ENCODE measurements around the gene LPCAT1. TPM values are rescaled to one million over a fixed set of nuclear protein-coding genes. Genes with fewer than 3 reads are reported as not detected.

LPCAT1 gene
- total RNA-seq, 1 experiment from 2014 or later, result 75.0 TPM

GRCh38 chr5:1504069-1504595 is 19.6 kb downstream of the LPCAT1 start:
- ATAC-seq (no peak), DNase-seq (ENCODE audit: low read depth, low spot score) (no peak)
- TF ChIP-seq EGR1 (IDR thresholded peaks at IDR 0.05; ENCODE audit: low read depth) (no peak), MAX (IDR thresholded peaks at IDR 0.05) (no peak), TCF7L2 (IDR thresholded peaks at IDR 0.05; ENCODE audit: borderline replicate concordance, extremely low read depth, insufficient read depth, insufficient read length) (no peak), ZBTB33 (IDR thresholded peaks at IDR 0.05; ENCODE audit: extremely low read depth, insufficient replicate concordance, low read length) (no peak), EZH2phosphoT487 (IDR thresholded peaks at IDR 0.05; ENCODE audit: borderline replicate concordance) (no peak), ZFX (IDR thresholded peaks at IDR 0.05) (no peak), ZNF274 (IDR thresholded peaks at IDR 0.05; ENCODE audit: low read depth, low read length) (no peak), EZH2 (IDR thresholded peaks at IDR 0.05) (no peak), SP1 (IDR thresholded peaks at IDR 0.05; ENCODE audit: low read depth) (no peak), POLR2AphosphoS5 (IDR thresholded peaks at IDR 0.05; ENCODE audit: low read depth, low read length) (no peak)
- CTCF ChIA-PET, result interaction anchor here (0.7 kb wide), 1 partner anchor 134 kb away, joined by 3 read pairs; no protein-coding TSS in a partner anchor
- Histone ChIP-seq H3K27ac (ENCODE audit: low read depth, low read length) (no peak overlapping the region), H3K27me3 (ENCODE audit: insufficient read depth, low read length) (no peaks in the 10 kb centered on the region), H3K9ac (ENCODE audit: low read length) (no peak overlapping the region), H3K4me3 (replicated peaks in 1 of 2; ENCODE audit: low read depth in 1 of 2, low read length in 2 of 2) (no peak overlapping the region), H3K9me3 (ENCODE audit: control insufficient read depth in 1 of 2, insufficient read depth in 1 of 2, low read depth in 1 of 2, low read length in 2 of 2) (no peaks in the 10 kb centered on the region), H2AFZ (ENCODE audit: low read depth, low read length, poor library complexity, severe bottlenecking) (no peak overlapping the region), H3K4me2 (ENCODE audit: low read length) (no peak overlapping the region), H3K79me2 (ENCODE audit: insufficient read depth, low read length) (peaks cover 74% of the 10 kb centered on the region), H4K20me1 (ENCODE audit: insufficient read depth) (no peaks in the 10 kb centered on the region), H3K9me2 (ENCODE audit: insufficient read depth) (no peaks in the 10 kb centered on the region), H3K36me3 (ENCODE audit: control insufficient read depth in 1 of 2, insufficient read depth in 2 of 2, low read length in 2 of 2) (peaks cover 0 to 2% of the 10 kb centered on the region in 2 experiments; a peak in 2 of 4 replicates), H3K4me1 (ENCODE audit: control insufficient read depth in 1 of 2, insufficient read depth in 2 of 2, low read length in 2 of 2) (no peaks in the 10 kb centered on the region)
- no TSS peak for BruUV-seq (replicated peaks)
- RAD21 ChIA-PET (ENCODE audit: low non-redundant PET in 1 of 2, low total read pairs in 2 of 2, uncharacterized antibody in 2 of 2, unreplicated experiment in 2 of 2), result no interaction called here
- POLR2A ChIA-PET, result no interaction called here
- intact Hi-C loops (cut with micrococcal nuclease), result no loop called here

Measured in HCT116 (cell line).